SK-N-SH treated with all-trans-retinoic acid at 6 μM for 48 hours (cell line): ENCODE measurements around the gene AUH.

ENCODE experiments used
- ATAC-seq: fragments of 200-7000 bp; cut with Tn5 transposase; 3 replicates; pipeline ENCODE4 v1.9.1; 2020; ENCODE audit warnings: mild to moderate bottlenecking, moderate library complexity
- ARNTL ChIP-seq: fragments of 450-650 bp; formaldehyde crosslinking; IDR thresholded peaks from 2 replicates; pipeline ENCODE4 v1.5.0; 2020; ENCODE audit warnings: low read depth, mild to moderate bottlenecking, moderate library complexity, borderline replicate concordance
- BACH2 ChIP-seq: fragments of 250-450 bp; sonication (Bioruptor Pico); IDR thresholded peaks from 2 replicates; pipeline ENCODE4 v1.9.0; 2021; ENCODE audit warnings: mild to moderate bottlenecking, borderline replicate concordance
- CSDC2 ChIP-seq: fragments of 250-450 bp; sonication (Bioruptor Pico); IDR thresholded peaks from 2 replicates; pipeline ENCODE4 v1.5.0; 2020; ENCODE audit warnings: mild to moderate bottlenecking, moderate library complexity
- CSRNP3 ChIP-seq: fragments of 250-450 bp; sonication (Bioruptor Pico); IDR thresholded peaks from 2 replicates; pipeline ENCODE4 v1.5.1; 2021; ENCODE audit warnings: mild to moderate bottlenecking, moderate library complexity
- ESRRG ChIP-seq: fragments of 250-450 bp; sonication (Bioruptor Pico); IDR thresholded peaks from 2 replicates; pipeline ENCODE4 v1.6.1; 2021; ENCODE audit warnings: mild to moderate bottlenecking
- GLIS3 ChIP-seq: fragments of 250-450 bp; sonication (Bioruptor Pico); IDR thresholded peaks from 2 replicates; pipeline ENCODE4 v1.5.0; 2020; ENCODE audit warnings: mild to moderate bottlenecking, moderate library complexity
- ISL1 ChIP-seq: fragments of 250-450 bp; sonication (Bioruptor Pico); IDR thresholded peaks from 2 replicates; pipeline ENCODE4 v2.1.2; 2022; ENCODE audit warnings: mild to moderate bottlenecking, moderate library complexity
- OSR1 ChIP-seq: fragments of 250-450 bp; sonication (Bioruptor Pico); IDR thresholded peaks from 2 replicates; pipeline ENCODE4 v1.8.0; 2022; ENCODE audit warnings: moderate library complexity, mild to moderate bottlenecking, inconsistent platforms
- POU6F1 ChIP-seq: fragments of 250-450 bp; sonication (Bioruptor Pico); IDR thresholded peaks from 2 replicates; pipeline ENCODE4 v1.8.0; 2021; ENCODE audit warnings: low read depth, mild to moderate bottlenecking, moderate library complexity, borderline replicate concordance
- PPARA ChIP-seq: fragments of 250-450 bp; sonication (Bioruptor Pico); IDR thresholded peaks from 2 replicates; pipeline ENCODE4 v1.5.0; 2020; ENCODE audit warnings: mild to moderate bottlenecking, borderline replicate concordance
- RARB ChIP-seq: fragments of 250-450 bp; sonication (Bioruptor Pico); IDR thresholded peaks from 2 replicates; pipeline ENCODE4 v1.8.0; 2021; ENCODE audit warnings: mild to moderate bottlenecking, moderate library complexity
- SNAI2 ChIP-seq: fragments of 250-450 bp; sonication (Bioruptor Pico); IDR thresholded peaks from 2 replicates; pipeline ENCODE4 v1.5.0; 2020; ENCODE audit warnings: mild to moderate bottlenecking, moderate library complexity
- TCF4 ChIP-seq: fragments of 250-450 bp; sonication (Bioruptor Pico); IDR thresholded peaks from 2 replicates; pipeline ENCODE4 v1.8.0; 2021; ENCODE audit warnings: mild to moderate bottlenecking, moderate library complexity, borderline replicate concordance
- TOX ChIP-seq: fragments of 250-450 bp; sonication (Bioruptor Pico); IDR thresholded peaks from 2 replicates; pipeline ENCODE4 v1.8.0; 2021; ENCODE audit warnings: mild to moderate bottlenecking, moderate library complexity, borderline replicate concordance
- TSHZ2 ChIP-seq: fragments of 250-450 bp; sonication (Bioruptor Pico); IDR thresholded peaks from 2 replicates; pipeline ENCODE4 v1.5.0; 2020; ENCODE audit warnings: mild to moderate bottlenecking, moderate library complexity
- ZC3H10 ChIP-seq: fragments of 250-450 bp; sonication (Bioruptor Pico); IDR thresholded peaks from 2 replicates; pipeline ENCODE4 v1.5.1; 2021; ENCODE audit warnings: mild to moderate bottlenecking, moderate library complexity
- ZFP3 ChIP-seq: fragments of 250-450 bp; sonication (Bioruptor Pico); IDR thresholded peaks from 2 replicates; pipeline ENCODE4 v1.5.0; 2020; ENCODE audit warnings: mild to moderate bottlenecking, moderate library complexity
- ZNF565 ChIP-seq: fragments of 450-650 bp; formaldehyde crosslinking; conservative IDR thresholded peaks from 2 replicates; pipeline ENCODE4 v1.5.0; 2020; ENCODE audit warnings: low read depth, mild to moderate bottlenecking, moderate library complexity
- ZNF70 ChIP-seq: fragments of 450-650 bp; formaldehyde crosslinking; IDR thresholded peaks from 2 replicates; pipeline ENCODE4 v1.5.0; 2020; ENCODE audit warnings: mild to moderate bottlenecking, moderate library complexity
- ZNF8 ChIP-seq: fragments of 450-650 bp; formaldehyde crosslinking; IDR thresholded peaks from 2 replicates; pipeline ENCODE4 v1.5.0; 2020; ENCODE audit warnings: mild to moderate bottlenecking, moderate library complexity
- TF ChIP-seq, protein P1 (sequence below): fragments of 250-450 bp; sonication (Bioruptor Pico); IDR thresholded peaks from 2 replicates; pipeline ENCODE4 v1.8.0; 2020; ENCODE audit warnings: mild to moderate bottlenecking, moderate library complexity, borderline replicate concordance

AUH gene

GRCh38 chr9:91188719-91189590 is 172.8 kb downstream of the AUH start:
- no peak for ATAC-seq
- no peak for TF ChIP-seq ZNF565 (CRISPR knock-in tag)
- TF ChIP-seq TOX (CRISPR knock-in tag), result no peak
- no peak for TF ChIP-seq PPARA
- TF ChIP-seq BACH2 (CRISPR knock-in tag), result no peak
- no peak for TF ChIP-seq CSDC2 (CRISPR knock-in tag)
- TF ChIP-seq ZNF70 (CRISPR knock-in tag), result no peak
- TF ChIP-seq GLIS3 (CRISPR knock-in tag), result no peak
- TF ChIP-seq ZNF8, result no peak
- no peak for TF ChIP-seq OSR1

DNA sequence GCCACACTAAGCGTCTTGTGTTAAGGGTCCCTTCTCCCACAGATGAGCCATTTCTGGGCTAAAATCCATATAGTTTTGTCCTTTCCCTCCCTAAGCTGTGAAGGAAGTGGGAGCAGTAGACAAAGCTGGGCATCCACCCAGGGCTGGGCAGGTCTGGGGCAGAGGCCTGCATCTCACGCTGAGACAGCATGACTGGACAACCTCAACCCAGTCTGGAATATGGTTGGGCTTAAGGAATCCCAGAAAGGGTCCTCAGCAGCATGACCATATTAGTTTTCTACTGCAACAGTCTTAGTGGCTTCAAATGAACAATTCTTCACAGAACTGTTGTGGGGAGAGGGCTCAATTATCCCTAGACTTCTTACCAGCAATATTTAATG is 173.8 kb downstream of the AUH start:
- ATAC-seq, result no peak
- no peak for TF ChIP-seq PPARA
- TF ChIP-seq TOX (CRISPR knock-in tag), result no peak
- no peak for TF ChIP-seq ZFP3 (CRISPR knock-in tag)
- TF ChIP-seq ESRRG, result no peak
- no peak for TF ChIP-seq ZNF8
- no peak for TF ChIP-seq ARNTL (CRISPR knock-in tag)
- TF ChIP-seq ZC3H10 (CRISPR knock-in tag), result no peak
- no peak for TF ChIP-seq POU6F1 (CRISPR knock-in tag)
- no peak for TF ChIP-seq SNAI2 (CRISPR knock-in tag)
- no peak for TF ChIP-seq ISL1 (CRISPR knock-in tag)
- no peak for TF ChIP-seq CSDC2 (CRISPR knock-in tag)
- TF ChIP-seq BACH2 (CRISPR knock-in tag), result no peak
- TF ChIP-seq TSHZ2, result no peak
- TF ChIP-seq, protein P1, sequence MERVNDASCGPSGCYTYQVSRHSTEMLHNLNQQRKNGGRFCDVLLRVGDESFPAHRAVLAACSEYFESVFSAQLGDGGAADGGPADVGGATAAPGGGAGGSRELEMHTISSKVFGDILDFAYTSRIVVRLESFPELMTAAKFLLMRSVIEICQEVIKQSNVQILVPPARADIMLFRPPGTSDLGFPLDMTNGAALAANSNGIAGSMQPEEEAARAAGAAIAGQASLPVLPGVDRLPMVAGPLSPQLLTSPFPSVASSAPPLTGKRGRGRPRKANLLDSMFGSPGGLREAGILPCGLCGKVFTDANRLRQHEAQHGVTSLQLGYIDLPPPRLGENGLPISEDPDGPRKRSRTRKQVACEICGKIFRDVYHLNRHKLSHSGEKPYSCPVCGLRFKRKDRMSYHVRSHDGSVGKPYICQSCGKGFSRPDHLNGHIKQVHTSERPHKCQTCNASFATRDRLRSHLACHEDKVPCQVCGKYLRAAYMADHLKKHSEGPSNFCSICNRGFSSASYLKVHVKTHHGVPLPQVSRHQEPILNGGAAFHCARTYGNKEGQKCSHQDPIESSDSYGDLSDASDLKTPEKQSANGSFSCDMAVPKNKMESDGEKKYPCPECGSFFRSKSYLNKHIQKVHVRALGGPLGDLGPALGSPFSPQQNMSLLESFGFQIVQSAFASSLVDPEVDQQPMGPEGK (CRISPR knock-in tag), result no peak
- TF ChIP-seq ZNF565 (CRISPR knock-in tag), result no peak
- TF ChIP-seq GLIS3 (CRISPR knock-in tag), result no peak
- no peak for TF ChIP-seq TCF4 (CRISPR knock-in tag)

GRCh38 chr9:91187311-91187964 is 174.3 kb downstream of the AUH start:
- ATAC-seq, result no peak
- no peak for TF ChIP-seq ARNTL (CRISPR knock-in tag)
- no peak for TF ChIP-seq PPARA
- TF ChIP-seq TOX (CRISPR knock-in tag), result no peak
- TF ChIP-seq, protein P1 (CRISPR knock-in tag), result no peak
- no peak for TF ChIP-seq POU6F1 (CRISPR knock-in tag)
- TF ChIP-seq BACH2 (CRISPR knock-in tag), result no peak
- no peak for TF ChIP-seq ZNF8
- no peak for TF ChIP-seq ESRRG
- TF ChIP-seq OSR1, result no peak
- no peak for TF ChIP-seq TCF4 (CRISPR knock-in tag)
- no peak for TF ChIP-seq CSRNP3 (CRISPR knock-in tag)
- no peak for TF ChIP-seq RARB (CRISPR knock-in tag)
- no peak for TF ChIP-seq ZNF70 (CRISPR knock-in tag)
- TF ChIP-seq CSDC2 (CRISPR knock-in tag), result no peak
- no peak for TF ChIP-seq ZC3H10 (CRISPR knock-in tag)
- TF ChIP-seq ZFP3 (CRISPR knock-in tag), result no peak
